H9 (cell line): Measurements from ENCODE around the gene HLTF. TPM values are rescaled to one million over a fixed set of nuclear protein-coding genes. Genes with fewer than 3 reads are reported as not detected.
"Not testable (repeated sequence)": the region's sequence is repeated elsewhere in the genome, so short reads cannot be mapped to it uniquely, and the experiment has no call there.

ENCODE experiments used
- DNase-seq: peaks from one replicate; pipeline ENCODE4 v3.0.0-alpha.2; 2017
- H2AFZ ChIP-seq: one replicate; pipeline ENCODE4 v1.6.1; 2013; ENCODE audit warnings: mild to moderate bottlenecking, low read length, control low read depth, moderate library complexity
- H2AK5ac ChIP-seq: 2 replicates; pipeline ENCODE4 v1.6.1; 2013; ENCODE audit warnings: low read length, control low read depth, mixed read lengths; ENCODE audit not compliant: insufficient read length
- H2BK120ac ChIP-seq: one replicate; pipeline ENCODE4 v1.6.1; 2013; ENCODE audit warnings: low read depth, mild to moderate bottlenecking, low read length, control low read depth, inconsistent platforms; ENCODE audit not compliant: poor library complexity, severe bottlenecking
- H2BK12ac ChIP-seq: 2 replicates; pipeline ENCODE4 v1.6.1; 2013; ENCODE audit warnings: low read length, control low read depth, mixed read lengths, low read depth; ENCODE audit not compliant: insufficient read length
- H2BK15ac ChIP-seq: 2 replicates; pipeline ENCODE4 v1.6.1; 2013; ENCODE audit warnings: low read depth, low read length, control low read depth
- H2BK20ac ChIP-seq: one replicate; pipeline ENCODE4 v1.6.1; 2013; ENCODE audit warnings: low read depth, mild to moderate bottlenecking, low read length, control low read depth, inconsistent platforms; ENCODE audit not compliant: poor library complexity, severe bottlenecking
- H2BK5ac ChIP-seq: 2 replicates; pipeline ENCODE4 v1.6.1; 2013; ENCODE audit warnings: low read length, control low read depth, mixed read lengths; ENCODE audit not compliant: insufficient read length
- H3K14ac ChIP-seq: 2 replicates; pipeline ENCODE4 v1.6.1; 2013; ENCODE audit warnings: low read length, control low read depth; ENCODE audit not compliant: insufficient read depth
- H3K18ac ChIP-seq: 2 replicates; pipeline ENCODE4 v1.6.1; 2013; ENCODE audit warnings: low read depth, mild to moderate bottlenecking, mixed read lengths, low read length, control low read depth; ENCODE audit not compliant: insufficient read length
- H3K23ac ChIP-seq: 2 replicates; pipeline ENCODE4 v1.6.1; 2013; ENCODE audit warnings: low read length, control low read depth, mixed read lengths, low read depth; ENCODE audit not compliant: insufficient read length
- H3K23me2 ChIP-seq: 2 replicates; pipeline ENCODE4 v1.6.1; 2013; ENCODE audit warnings: low read depth, mild to moderate bottlenecking, mixed read lengths, low read length, control low read depth; ENCODE audit not compliant: insufficient read length, poor library complexity, severe bottlenecking
- H3K27ac ChIP-seq: 2 replicates; pipeline ENCODE4 v1.5.1; 2013; ENCODE audit warnings: low read length, control low read depth, mixed read lengths, low read depth; ENCODE audit not compliant: insufficient read length
- H3K27me3 ChIP-seq: 2 replicates; pipeline ENCODE4 v1.6.1; 2013; ENCODE audit warnings: low read length, control low read depth, inconsistent platforms; ENCODE audit not compliant: insufficient read depth
- H3K4ac ChIP-seq: 2 replicates; pipeline ENCODE4 v1.6.1; 2013; ENCODE audit warnings: low read depth, mild to moderate bottlenecking, control low read depth, inconsistent platforms, low read length, moderate library complexity
- H3K4me1 ChIP-seq: 2 replicates; pipeline ENCODE4 v1.6.1; 2013; ENCODE audit warnings: low read length, control low read depth, inconsistent platforms; ENCODE audit not compliant: insufficient read depth
- H3K4me2 ChIP-seq: 2 replicates; pipeline ENCODE4 v1.6.1; 2013; ENCODE audit warnings: low read length, control low read depth, mixed read lengths; ENCODE audit not compliant: insufficient read length, insufficient read depth
- H3K56ac ChIP-seq: 2 replicates; pipeline ENCODE4 v1.6.1; 2013; ENCODE audit warnings: low read depth, mild to moderate bottlenecking, mixed read lengths, low read length, control low read depth; ENCODE audit not compliant: insufficient read length
- H3K79me1 ChIP-seq: 2 replicates; pipeline ENCODE4 v1.6.1; 2013; ENCODE audit warnings: low read depth, mild to moderate bottlenecking, moderate library complexity, low read length, control low read depth, inconsistent platforms; ENCODE audit not compliant: insufficient read depth, poor library complexity, severe bottlenecking
- H3K79me2 ChIP-seq: 2 replicates; pipeline ENCODE4 v1.6.1; 2013; ENCODE audit warnings: low read length, control low read depth, inconsistent platforms; ENCODE audit not compliant: insufficient read depth
- H3K9ac ChIP-seq: 2 replicates; pipeline ENCODE4 v1.6.1; 2013; ENCODE audit warnings: low read length, control low read depth, mixed read lengths; ENCODE audit not compliant: insufficient read length; ENCODE audit errors: extremely low read depth
- H3K9me3 ChIP-seq: one replicate; pipeline ENCODE4 v1.6.1; 2013; ENCODE audit warnings: low read depth, low read length, inconsistent platforms; ENCODE audit not compliant: control insufficient read depth
- H3T11ph ChIP-seq: one replicate; pipeline ENCODE4 v1.6.1; 2013; ENCODE audit warnings: mild to moderate bottlenecking, low read length, control low read depth, inconsistent platforms
- H4K20me1 ChIP-seq: one replicate; pipeline ENCODE4 v1.6.1; 2013; ENCODE audit not compliant: control insufficient read depth, insufficient read length, insufficient read depth
- H4K5ac ChIP-seq: 2 replicates; pipeline ENCODE4 v1.6.1; 2013; ENCODE audit warnings: low read depth, mild to moderate bottlenecking, mixed read lengths, low read length, control low read depth; ENCODE audit not compliant: insufficient read length
- H4K8ac ChIP-seq: replicated peaks from 2 replicates; pipeline ENCODE4 v1.6.1; 2013; ENCODE audit warnings: low read length, control low read depth, mixed read lengths, low read depth; ENCODE audit not compliant: insufficient read length
- H4K91ac ChIP-seq: 2 replicates; pipeline ENCODE4 v1.6.1; 2013; ENCODE audit warnings: low read depth, mild to moderate bottlenecking, moderate library complexity, mixed read lengths, low read length, control low read depth; ENCODE audit not compliant: insufficient read length
- H3K27ac Mint-ChIP-seq, 3 experiments: 2 replicates in 2 of 3; 3 replicates in 1 of 3; pipeline ENCODE4 v1.8.0; 2020 to 2021; ENCODE audit warnings: mixed read lengths in 3 of 3, mild to moderate bottlenecking in 1 of 3, moderate library complexity in 1 of 3
- H3K27me3 Mint-ChIP-seq: 2 replicates; pipeline ENCODE4 v1.8.0; 2021; ENCODE audit warnings: low read depth, mild to moderate bottlenecking, moderate library complexity, mixed read lengths
- H3K36me3 Mint-ChIP-seq, 3 experiments: 2 replicates in 2 of 3; 3 replicates in 1 of 3; pipeline ENCODE4 v1.8.0; 2020 to 2021; ENCODE audit warnings: low read depth in 3 of 3, mixed read lengths in 3 of 3; ENCODE audit not compliant: insufficient read depth in 1 of 3
- H3K4me1 Mint-ChIP-seq, 2 experiments: 2 replicates each; pipeline ENCODE4 v1.8.0; 2020; ENCODE audit warnings: mixed read lengths in 2 of 2
- H3K4me3 Mint-ChIP-seq, 2 experiments: 2 replicates in 1 of 2; 3 replicates in 1 of 2; pipeline ENCODE4 v1.8.0; 2020 to 2021; ENCODE audit warnings: mild to moderate bottlenecking in 2 of 2, mixed read lengths in 2 of 2, moderate library complexity in 1 of 2
- H3K9me3 Mint-ChIP-seq, 2 experiments: 2 replicates in 1 of 2; 3 replicates in 1 of 2; pipeline ENCODE4 v1.8.0; 2020; ENCODE audit warnings: mild to moderate bottlenecking in 2 of 2, mixed read lengths in 2 of 2, moderate library complexity in 1 of 2
- CTCF ChIP-seq: fragments of 200-600 bp; sonication (generic); conservative IDR thresholded peaks from 3 replicates; pipeline ENCODE4 v1.8.0; 2021; ENCODE audit warnings: antibody characterized with exemption, mild to moderate bottlenecking
- WGBS: extraction: QIAGEN DNeasy Blood & Tissue Kit; methylation state at CpG from one replicate; pipeline ENCODE4 v1.1.7; 2013; ENCODE audit warnings: missing lambda C conversion rate, low lambda C conversion rate, mixed read lengths; ENCODE audit not compliant: insufficient read length; ENCODE audit errors: extremely low coverage; 5-methylcytosine and 5-hydroxymethylcytosine counted together
- total RNA-seq: library from RNA; stranded (reverse); gene quantifications from 2 replicates; pipeline ENCODE4 v1.2.1, GENCODE V29; 2021

Gene HLTF
- total RNA-seq, 1 experiment from 2014 or later: 41.5 TPM

GRCh38 chr3:148990236-148990635, 96.1 kb downstream of the HLTF start:
- H3K4ac ChIP-seq: no peak overlapping the region
- no peak overlapping the region for H4K5ac ChIP-seq
- no peak overlapping the region for H2AFZ ChIP-seq
- H3K79me1 ChIP-seq: no peaks in the 10 kb centered on the region
- no peak overlapping the region for H3K56ac ChIP-seq
- no peak overlapping the region for H3K14ac ChIP-seq
- no peak for TF ChIP-seq CTCF
- no peak overlapping the region for H2BK5ac ChIP-seq
- no peak overlapping the region for H2BK20ac ChIP-seq
- no peak overlapping the region for H3K27ac Mint-ChIP-seq
- H3K4me3 Mint-ChIP-seq: peak overlapping the region in 1 of 2 experiments; percentile 78; a peak in 2 of 5 replicates
- peaks cover 4% of the 10 kb centered on the region for H3K23me2 ChIP-seq
- H4K91ac ChIP-seq: no peak overlapping the region
- H2AK5ac ChIP-seq: no peak overlapping the region
- H3K18ac ChIP-seq: no peak overlapping the region
- H2BK12ac ChIP-seq: no peak overlapping the region
- DNase-seq: no peak
- H3K9me3 ChIP-seq: no peaks in the 10 kb centered on the region
- no peak overlapping the region for H2BK120ac ChIP-seq
- no peak overlapping the region for H3K23ac ChIP-seq
- peaks cover 3% of the 10 kb centered on the region for H3K4me1 ChIP-seq
- no peak overlapping the region for H3K9ac ChIP-seq
- no CpG with 5 or more reads among the region's 4 CpGs for WGBS
- H3K27me3 ChIP-seq: no peaks in the 10 kb centered on the region; the same call in 1 of the 2 replicates
- peaks cover 20 to 24% of the 10 kb centered on the region in 2 experiments for H3K4me1 Mint-ChIP-seq
- peaks cover 2% of the 10 kb centered on the region; the same call in 1 of the 2 replicates for H3K79me2 ChIP-seq
- H3K4me2 ChIP-seq: no peak overlapping the region
- H4K8ac ChIP-seq: no peak overlapping the region
- no peak overlapping the region for H2BK15ac ChIP-seq
- H3K36me3 Mint-ChIP-seq: peaks cover 2 to 6% (median 4%) of the 10 kb centered on the region in 3 experiments; a peak in 4 of 7 replicates
- peaks cover 26% of the 10 kb centered on the region for H3K27me3 Mint-ChIP-seq
- no peaks in the 10 kb centered on the region for H4K20me1 ChIP-seq
- H3T11ph ChIP-seq: no peak overlapping the region
- no peaks in the 10 kb centered on the region for H3K9me3 Mint-ChIP-seq
- no peak overlapping the region for H3K27ac ChIP-seq

GRCh38 chr3:148987551-148987950, 98.8 kb downstream of the HLTF start:
- H3K4ac ChIP-seq, H3K4me2 ChIP-seq, H3K18ac ChIP-seq, H4K20me1 ChIP-seq, H3K9me3 ChIP-seq, H3K4me1 ChIP-seq, H3K9me3 Mint-ChIP-seq, DNase-seq, H3K23ac ChIP-seq, H3K23me2 ChIP-seq, H4K5ac ChIP-seq, H3K56ac ChIP-seq, H2AFZ ChIP-seq, H3K36me3 Mint-ChIP-seq, H4K91ac ChIP-seq, H2BK12ac ChIP-seq, H3K79me1 ChIP-seq, H2BK20ac ChIP-seq, H3K14ac ChIP-seq, H3K79me2 ChIP-seq, H3K27ac Mint-ChIP-seq, H2AK5ac ChIP-seq, H3K4me3 Mint-ChIP-seq, H2BK5ac ChIP-seq, H3K27ac ChIP-seq, H4K8ac ChIP-seq, H3T11ph ChIP-seq, H2BK15ac ChIP-seq, H2BK120ac ChIP-seq, H3K27me3 ChIP-seq, H3K9ac ChIP-seq: not testable (repeated sequence)
- Mint-ChIP-seq H3K27me3 (peaks cover 17% of the 10 kb centered on the region), H3K4me1 (peaks cover 21 to 22% of the 10 kb centered on the region in 2 experiments)
- no CpG with 5 or more reads among the region's 29 CpGs for WGBS
